ENCODE measurements around the gene GLT8D2.

GLT8D2 gene

DNA sequence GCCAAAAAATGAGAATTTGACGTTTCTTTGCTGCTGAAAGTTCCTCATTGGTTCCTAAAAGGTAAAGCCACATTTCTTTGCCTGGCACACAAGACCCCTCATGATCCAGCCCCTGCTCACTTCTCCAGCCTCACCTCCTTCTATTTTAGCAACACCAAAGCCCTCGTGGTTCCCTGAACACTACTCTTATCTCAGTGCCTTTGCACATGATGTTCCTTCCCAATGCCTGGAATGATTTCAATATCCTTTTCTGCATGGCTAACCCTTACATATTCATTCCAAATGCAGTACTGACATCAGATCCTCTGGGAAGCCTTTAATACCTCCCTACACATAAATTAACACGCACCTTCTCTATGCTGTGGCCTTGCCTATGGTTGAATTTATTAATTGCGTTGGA, 39.9 kb downstream of the GLT8D2 start:
- Histone ChIP-seq H3K27ac (ENCODE audit: low read depth, low read length) (no peak overlapping the region), H3F3A (ENCODE audit: control insufficient read depth, insufficient read depth) (no peaks in the 10 kb centered on the region), H4K20me1 (ENCODE audit: control insufficient read depth, insufficient read depth, low read depth, low read length) (no peaks in the 10 kb centered on the region), H3K4me1 (ENCODE audit: control insufficient read depth, low read length) (no peaks in the 10 kb centered on the region), H3K9me2 (replicated peaks; ENCODE audit: control insufficient read depth, low read length) (no peaks in the 10 kb centered on the region), H3K4me3 (ENCODE audit: low read length) (no peak overlapping the region), H3K4me2 (ENCODE audit: low read length) (no peak overlapping the region), H3K36me3 (ENCODE audit: control insufficient read depth, low read length) (no peaks in the 10 kb centered on the region), H3K27me3 (ENCODE audit: control insufficient read depth, low read length) (peaks cover 8% of the 10 kb centered on the region; the same call in 1 of the 2 replicates), H3K9me3 (ENCODE audit: control insufficient read depth, insufficient read depth, low read length) (no peaks in the 10 kb centered on the region), H3K79me2 (ENCODE audit: control insufficient read depth, low read length) (no peaks in the 10 kb centered on the region)
- TF ChIP-seq EZH2phosphoT487 (IDR thresholded peaks at IDR 0.05; ENCODE audit: borderline replicate concordance, low read length): no peak
- TF ChIP-seq, protein P1, sequence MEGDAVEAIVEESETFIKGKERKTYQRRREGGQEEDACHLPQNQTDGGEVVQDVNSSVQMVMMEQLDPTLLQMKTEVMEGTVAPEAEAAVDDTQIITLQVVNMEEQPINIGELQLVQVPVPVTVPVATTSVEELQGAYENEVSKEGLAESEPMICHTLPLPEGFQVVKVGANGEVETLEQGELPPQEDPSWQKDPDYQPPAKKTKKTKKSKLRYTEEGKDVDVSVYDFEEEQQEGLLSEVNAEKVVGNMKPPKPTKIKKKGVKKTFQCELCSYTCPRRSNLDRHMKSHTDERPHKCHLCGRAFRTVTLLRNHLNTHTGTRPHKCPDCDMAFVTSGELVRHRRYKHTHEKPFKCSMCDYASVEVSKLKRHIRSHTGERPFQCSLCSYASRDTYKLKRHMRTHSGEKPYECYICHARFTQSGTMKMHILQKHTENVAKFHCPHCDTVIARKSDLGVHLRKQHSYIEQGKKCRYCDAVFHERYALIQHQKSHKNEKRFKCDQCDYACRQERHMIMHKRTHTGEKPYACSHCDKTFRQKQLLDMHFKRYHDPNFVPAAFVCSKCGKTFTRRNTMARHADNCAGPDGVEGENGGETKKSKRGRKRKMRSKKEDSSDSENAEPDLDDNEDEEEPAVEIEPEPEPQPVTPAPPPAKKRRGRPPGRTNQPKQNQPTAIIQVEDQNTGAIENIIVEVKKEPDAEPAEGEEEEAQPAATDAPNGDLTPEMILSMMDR (IDR thresholded peaks at IDR 0.05; ENCODE audit: low read depth, low read length, poor library complexity, severe bottlenecking): no peak

DNA sequence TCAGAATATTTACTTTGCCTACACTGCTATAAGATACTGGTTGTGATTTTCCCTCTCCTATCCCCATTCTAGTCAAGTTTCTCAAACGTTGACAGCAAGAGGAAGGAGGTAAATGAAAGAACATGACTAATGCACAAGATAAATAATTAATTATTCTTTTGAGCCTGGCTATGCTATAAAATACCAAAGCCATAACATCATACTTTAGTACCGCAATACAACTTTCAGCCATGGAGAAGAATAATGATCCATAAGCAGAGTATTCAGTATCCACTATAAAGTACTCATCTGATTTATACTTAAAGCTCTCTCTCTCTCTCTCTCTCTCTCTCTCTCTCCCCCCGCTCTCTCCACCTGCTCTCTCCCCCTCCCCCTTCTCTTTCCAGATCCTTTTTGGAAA, 43.1 kb downstream of the GLT8D2 start:
- TF ChIP-seq, protein P1 (IDR thresholded peaks at IDR 0.05; ENCODE audit: low read depth, low read length, poor library complexity, severe bottlenecking): no peak
- Histone ChIP-seq H3K36me3 (ENCODE audit: control insufficient read depth, low read length) (no peaks in the 10 kb centered on the region), H3K4me2 (ENCODE audit: low read length) (no peak overlapping the region), H3K4me1 (ENCODE audit: control insufficient read depth, low read length) (no peaks in the 10 kb centered on the region), H4K20me1 (ENCODE audit: control insufficient read depth, insufficient read depth, low read depth, low read length) (no peaks in the 10 kb centered on the region), H3K79me2 (ENCODE audit: control insufficient read depth, low read length) (no peaks in the 10 kb centered on the region), H3K27me3 (ENCODE audit: control insufficient read depth, low read length) (peaks cover 11% of the 10 kb centered on the region; the same call in 1 of the 2 replicates), H3K9me3 (ENCODE audit: control insufficient read depth, insufficient read depth, low read length) (no peaks in the 10 kb centered on the region), H3K9me2 (replicated peaks; ENCODE audit: control insufficient read depth, low read length) (no peaks in the 10 kb centered on the region), H3K27ac (ENCODE audit: low read depth, low read length) (no peak overlapping the region), H3K4me3 (ENCODE audit: low read length) (no peak overlapping the region), H3F3A (ENCODE audit: control insufficient read depth, insufficient read depth) (no peaks in the 10 kb centered on the region)

DNA sequence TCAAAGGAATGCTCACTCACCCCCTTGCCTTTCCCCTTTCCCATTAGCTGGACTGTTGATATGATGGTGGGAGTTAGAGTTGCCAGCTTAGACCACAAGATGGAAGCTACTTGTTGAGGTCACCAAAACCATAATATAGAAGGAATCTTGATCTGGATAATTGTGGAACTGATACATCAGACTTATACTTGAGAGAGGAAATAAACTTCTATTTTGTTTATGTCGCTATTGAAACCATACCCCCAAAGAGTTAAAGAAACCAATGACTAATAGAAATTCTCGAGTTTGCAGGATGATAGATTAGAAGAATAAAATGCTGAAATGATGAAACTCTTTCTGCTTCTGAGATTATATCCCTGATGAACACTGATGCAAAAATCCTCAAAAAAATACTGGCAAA, 46.4 kb downstream of the GLT8D2 start:
- Histone ChIP-seq H3K27ac (ENCODE audit: low read depth, low read length) (no peak overlapping the region), H3K4me1 (ENCODE audit: control insufficient read depth, low read length) (no peaks in the 10 kb centered on the region), H3K9me2 (replicated peaks; ENCODE audit: control insufficient read depth, low read length) (no peaks in the 10 kb centered on the region), H3K79me2 (ENCODE audit: control insufficient read depth, low read length) (no peaks in the 10 kb centered on the region), H3K9me3 (ENCODE audit: control insufficient read depth, insufficient read depth, low read length) (no peaks in the 10 kb centered on the region), H3K36me3 (ENCODE audit: control insufficient read depth, low read length) (no peaks in the 10 kb centered on the region), H3K4me2 (ENCODE audit: low read length) (no peak overlapping the region), H4K20me1 (ENCODE audit: control insufficient read depth, insufficient read depth, low read depth, low read length) (no peaks in the 10 kb centered on the region), H3K27me3 (ENCODE audit: control insufficient read depth, low read length) (peaks cover 21% of the 10 kb centered on the region), H3K4me3 (ENCODE audit: low read length) (no peak overlapping the region), H3F3A (ENCODE audit: control insufficient read depth, insufficient read depth) (no peaks in the 10 kb centered on the region)
- TF ChIP-seq, protein P1 (IDR thresholded peaks at IDR 0.05; ENCODE audit: low read depth, low read length, poor library complexity, severe bottlenecking): no peak
- no peak for TF ChIP-seq EZH2phosphoT487 (IDR thresholded peaks at IDR 0.05; ENCODE audit: borderline replicate concordance, low read length)

DNA sequence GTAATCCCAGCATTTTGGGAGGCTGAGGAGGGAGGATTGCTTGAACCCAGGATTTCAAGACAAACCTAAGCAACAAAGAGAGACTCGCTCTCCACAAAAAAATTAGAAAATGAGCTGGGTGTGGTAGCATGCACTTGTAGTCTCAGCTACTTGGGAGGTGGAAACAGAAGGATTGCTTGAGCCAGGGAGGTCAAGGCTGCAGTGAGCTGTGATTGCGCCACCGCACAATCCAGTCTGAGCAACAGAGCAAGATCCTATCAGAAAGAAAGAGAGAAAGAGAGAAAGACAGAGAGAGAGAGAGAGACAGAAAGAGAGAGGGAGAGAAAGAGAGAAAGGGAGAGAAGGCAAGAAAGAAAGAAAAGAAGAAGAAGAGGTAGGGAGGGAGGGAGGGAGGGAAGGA, 47.3 kb downstream of the GLT8D2 start:
- Histone ChIP-seq H3K36me3 (ENCODE audit: control insufficient read depth, low read length) (no peaks in the 10 kb centered on the region), H3K4me2 (ENCODE audit: low read length) (no peak overlapping the region), H4K20me1 (ENCODE audit: control insufficient read depth, insufficient read depth, low read depth, low read length) (no peaks in the 10 kb centered on the region), H3K4me1 (ENCODE audit: control insufficient read depth, low read length) (no peaks in the 10 kb centered on the region), H3K27ac (ENCODE audit: low read depth, low read length) (no peak overlapping the region), H3K27me3 (ENCODE audit: control insufficient read depth, low read length) (peaks cover 19% of the 10 kb centered on the region), H3K9me3 (ENCODE audit: control insufficient read depth, insufficient read depth, low read length) (no peaks in the 10 kb centered on the region), H3K79me2 (ENCODE audit: control insufficient read depth, low read length) (no peaks in the 10 kb centered on the region), H3F3A (ENCODE audit: control insufficient read depth, insufficient read depth) (no peaks in the 10 kb centered on the region), H3K9me2 (replicated peaks; ENCODE audit: control insufficient read depth, low read length) (no peaks in the 10 kb centered on the region), H3K4me3 (ENCODE audit: low read length) (no peak overlapping the region)
- TF ChIP-seq, protein P1 (IDR thresholded peaks at IDR 0.05; ENCODE audit: low read depth, low read length, poor library complexity, severe bottlenecking): no peak
- TF ChIP-seq EZH2phosphoT487 (IDR thresholded peaks at IDR 0.05; ENCODE audit: borderline replicate concordance, low read length): no peak

All from DOHH2 (cell line).